Measurements from ENCODE around the gene SIRPB1.
"Not testable (repeated sequence)": the region's sequence is repeated elsewhere in the genome, so short reads cannot be mapped to it uniquely, and the experiment has no call there.

The SIRPB1 gene

DNA sequence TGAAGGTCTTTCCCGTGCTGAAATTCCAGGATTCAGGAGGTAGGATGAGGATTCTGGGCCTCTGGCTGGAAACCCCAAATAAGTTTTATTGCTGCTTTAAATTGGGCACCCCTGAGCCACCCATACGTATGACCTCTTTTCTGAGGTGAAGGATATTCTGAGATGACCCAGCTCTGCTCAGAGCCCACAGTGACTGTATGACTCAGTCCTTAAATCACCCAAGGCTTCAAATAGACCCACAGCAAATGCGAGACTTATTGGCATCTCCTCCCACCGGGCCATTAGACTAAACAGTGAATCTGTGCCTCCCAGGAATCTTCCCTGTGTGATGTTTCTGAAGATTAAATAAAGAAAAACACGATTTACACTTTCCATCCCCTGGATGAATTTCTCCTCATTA, 28.3 kb upstream of the SIRPB1 start:
- Histone ChIP-seq H3K27me3 (ENCODE audit: insufficient read depth, low read length) (no peaks in the 10 kb centered on the region), H3K9me3 (ENCODE audit: low read length) (no peaks in the 10 kb centered on the region)

DNA sequence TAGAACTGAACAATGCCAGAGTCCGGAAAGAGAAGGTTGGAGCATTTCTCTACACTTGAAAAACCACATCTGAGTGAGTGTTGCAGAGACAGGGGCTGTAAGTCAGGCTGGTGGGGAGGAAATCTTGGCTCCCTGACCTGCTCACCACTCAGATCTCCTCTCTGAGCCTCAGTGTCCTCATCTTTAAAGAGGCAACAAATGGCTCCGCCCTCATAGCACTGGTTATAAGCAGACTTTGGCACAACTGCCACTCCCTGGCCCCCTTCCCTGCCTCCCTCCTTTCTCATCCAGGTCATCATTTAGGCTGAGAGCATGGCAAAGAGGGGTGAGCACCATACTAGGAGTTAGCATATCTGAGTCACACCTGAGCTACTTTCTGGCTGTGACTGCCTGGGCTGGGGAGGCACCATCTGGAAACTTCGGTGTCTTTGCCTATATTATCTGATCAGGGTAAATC, 27.2 kb upstream of the SIRPB1 start:
- Histone ChIP-seq H3K27ac (ENCODE audit: low read depth, low read length, poor library complexity, severe bottlenecking) (no peak overlapping the region), H3K9ac (ENCODE audit: low read length) (no peak overlapping the region), H3K36me3 (ENCODE audit: insufficient read depth, low read length) (no peaks in the 10 kb centered on the region), H2AFZ (ENCODE audit: low read length) (no peak overlapping the region), H3K79me2 (ENCODE audit: insufficient read depth, low read length) (no peaks in the 10 kb centered on the region), H3K4me2 (ENCODE audit: low read length) (no peak overlapping the region), H3K27me3 (ENCODE audit: insufficient read depth, low read length) (no peaks in the 10 kb centered on the region), H3K9me3 (ENCODE audit: low read length) (no peaks in the 10 kb centered on the region), H3K4me3 (ENCODE audit: low read depth, low read length, poor library complexity, severe bottlenecking) (no peak overlapping the region), H3F3A (ENCODE audit: insufficient read depth, low read length) (no peaks in the 10 kb centered on the region), H4K20me1 (ENCODE audit: insufficient read depth, low read length) (no peaks in the 10 kb centered on the region), H3K4me1 (ENCODE audit: insufficient read depth, low read length, severe bottlenecking) (no peaks in the 10 kb centered on the region), H3K9me2 (ENCODE audit: low read depth, low read length) (no peaks in the 10 kb centered on the region)
- TF ChIP-seq EZH2 (IDR thresholded peaks at IDR 0.05; ENCODE audit: borderline replicate concordance, low read length) (no peak), CTCF (IDR thresholded peaks at IDR 0.05; ENCODE audit: low read length) (no peak)

More for the DNA sequence above, 28.3 kb upstream of the SIRPB1 start:
- Histone ChIP-seq H3K27ac (ENCODE audit: low read depth, low read length, poor library complexity, severe bottlenecking) (no peak overlapping the region), H3K36me3 (ENCODE audit: insufficient read depth, low read length) (no peaks in the 10 kb centered on the region), H3K4me1 (ENCODE audit: insufficient read depth, low read length, severe bottlenecking) (no peaks in the 10 kb centered on the region), H3K4me2 (ENCODE audit: low read length) (no peak overlapping the region), H3K4me3 (ENCODE audit: low read depth, low read length, poor library complexity, severe bottlenecking) (no peak overlapping the region), H3K9me2 (ENCODE audit: low read depth, low read length) (no peaks in the 10 kb centered on the region), H3K9ac (ENCODE audit: low read length) (no peak overlapping the region), H4K20me1 (ENCODE audit: insufficient read depth, low read length) (no peaks in the 10 kb centered on the region), H3F3A (ENCODE audit: insufficient read depth, low read length) (no peaks in the 10 kb centered on the region), H3K79me2 (ENCODE audit: insufficient read depth, low read length) (no peaks in the 10 kb centered on the region), H2AFZ (ENCODE audit: low read length) (no peak overlapping the region)
- no peak for TF ChIP-seq CTCF (IDR thresholded peaks at IDR 0.05; ENCODE audit: low read length)
- TF ChIP-seq EZH2 (IDR thresholded peaks at IDR 0.05; ENCODE audit: borderline replicate concordance, low read length): no peak

DNA sequence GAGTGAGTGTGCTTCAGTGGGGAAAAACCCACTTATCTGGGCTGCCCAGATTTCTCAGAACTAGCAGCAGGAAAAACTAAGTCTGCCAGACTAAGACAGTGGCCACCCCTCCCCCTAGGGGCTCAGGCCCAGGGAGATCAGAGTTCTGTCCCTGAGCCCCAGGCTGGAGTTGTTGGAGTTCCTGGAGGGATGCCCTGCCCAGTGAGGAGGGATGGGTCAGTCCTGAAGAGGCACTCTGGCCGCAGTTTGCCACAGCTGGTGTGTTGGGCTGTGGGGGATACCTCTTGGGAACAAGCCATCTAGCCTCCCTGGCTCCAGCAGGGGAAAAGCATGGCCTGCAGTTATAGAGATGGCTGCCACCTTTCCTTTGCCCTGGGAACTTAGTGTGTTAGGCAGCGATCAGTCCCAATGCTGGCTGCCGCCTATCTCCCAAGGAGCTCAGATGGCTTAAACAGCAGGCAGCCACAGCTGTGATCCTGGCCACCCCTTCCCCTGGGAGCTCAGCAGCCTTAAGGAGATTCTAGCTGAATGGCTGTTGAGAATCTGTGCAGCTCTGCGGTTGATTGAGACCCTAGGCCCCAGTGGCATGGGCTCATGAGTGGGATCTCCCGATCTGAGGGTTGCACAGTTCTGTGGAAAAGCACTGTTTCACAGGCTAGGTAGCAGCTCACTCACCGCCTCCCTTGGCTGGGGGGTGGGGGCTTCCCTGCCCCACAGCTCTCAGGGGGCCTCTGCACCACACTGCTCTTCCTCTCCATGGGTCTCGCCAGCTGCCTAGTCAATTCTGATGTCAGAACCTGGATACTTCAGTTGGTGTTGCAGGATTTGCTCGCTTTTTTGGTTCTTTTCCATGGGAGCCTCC, 24.5 kb upstream of the SIRPB1 start:
- H3K79me2 ChIP-seq (ENCODE audit: insufficient read depth, low read length): no peaks in the 10 kb centered on the region
- H3K4me3 ChIP-seq (ENCODE audit: low read depth, low read length, poor library complexity, severe bottlenecking): no peak overlapping the region
- H3F3A ChIP-seq (ENCODE audit: insufficient read depth, low read length): no peaks in the 10 kb centered on the region
- no peaks in the 10 kb centered on the region for H3K9me3 ChIP-seq (ENCODE audit: low read length)
- H3K36me3 ChIP-seq (ENCODE audit: insufficient read depth, low read length): no peaks in the 10 kb centered on the region
- H2AFZ ChIP-seq (ENCODE audit: low read length): no peak overlapping the region
- no peak overlapping the region for H3K27ac ChIP-seq (ENCODE audit: low read depth, low read length, poor library complexity, severe bottlenecking)
- H3K9me2 ChIP-seq (ENCODE audit: low read depth, low read length): no peaks in the 10 kb centered on the region
- H3K4me2 ChIP-seq (ENCODE audit: low read length): no peak overlapping the region
- no peaks in the 10 kb centered on the region for H3K4me1 ChIP-seq (ENCODE audit: insufficient read depth, low read length, severe bottlenecking)
- H4K20me1 ChIP-seq (ENCODE audit: insufficient read depth, low read length): no peaks in the 10 kb centered on the region
- no peaks in the 10 kb centered on the region for H3K27me3 ChIP-seq (ENCODE audit: insufficient read depth, low read length)
- no peak for TF ChIP-seq EZH2 (IDR thresholded peaks at IDR 0.05; ENCODE audit: borderline replicate concordance, low read length)
- no peak overlapping the region for H3K9ac ChIP-seq (ENCODE audit: low read length)

- not testable (repeated sequence) for H3F3A ChIP-seq (ENCODE audit: insufficient read depth, low read length); H3K27ac ChIP-seq (ENCODE audit: low read depth, low read length, poor library complexity, severe bottlenecking); H2AFZ ChIP-seq (ENCODE audit: low read length); H3K4me3 ChIP-seq (ENCODE audit: low read depth, low read length, poor library complexity, severe bottlenecking); H3K9ac ChIP-seq (ENCODE audit: low read length); H3K36me3 ChIP-seq (ENCODE audit: insufficient read depth, low read length); H3K27me3 ChIP-seq (ENCODE audit: insufficient read depth, low read length); H4K20me1 ChIP-seq (ENCODE audit: insufficient read depth, low read length); H3K9me2 ChIP-seq (ENCODE audit: low read depth, low read length); H3K9me3 ChIP-seq (ENCODE audit: low read length); H3K79me2 ChIP-seq (ENCODE audit: insufficient read depth, low read length); H3K4me1 ChIP-seq (ENCODE audit: insufficient read depth, low read length, severe bottlenecking); H3K4me2 ChIP-seq (ENCODE audit: low read length)
Measured at GRCh38 chr20:1638643-1639042, 18.8 kb upstream of the SIRPB1 start.
